GM23338 (cell line): ENCODE measurements around the gene PVALB.

ENCODE experiments used
- CTCF ChIP-seq, 2 experiments: fragments of 200-600 bp in 1 of 2; sonication (generic) in 1 of 2; conservative IDR thresholded peaks; 2 replicates each; pipeline versions ENCODE4 v1.5.1 to v1.6.1; 2016 to 2017; ENCODE audit warnings: antibody characterized with exemption in 2 of 2, low read depth in 2 of 2, mild to moderate bottlenecking in 2 of 2, moderate library complexity in 1 of 2
- EZH2 ChIP-seq: fragments of 200-600 bp; sonication (generic); IDR thresholded peaks from one replicate; pipeline ENCODE4 v1.8.0; 2017; ENCODE audit warnings: antibody characterized with exemption, mild to moderate bottlenecking, low read depth; ENCODE audit not compliant: unreplicated experiment
- EZH2phosphoT487 ChIP-seq: fragments of 200-600 bp; sonication (generic); IDR thresholded peaks from one replicate; pipeline ENCODE4 v1.8.1; 2018; ENCODE audit warnings: antibody characterized with exemption; ENCODE audit not compliant: unreplicated experiment
- JUNB ChIP-seq: IDR thresholded peaks from one replicate; pipeline ENCODE4 v1.6.1; 2016; ENCODE audit warnings: antibody characterized with exemption; ENCODE audit not compliant: unreplicated experiment
- POLR2AphosphoS5 ChIP-seq: IDR thresholded peaks from 2 replicates; pipeline ENCODE4 v1.6.1; 2016; ENCODE audit warnings: antibody characterized with exemption, low read depth
- ZNF114 ChIP-seq: fragments of 250-450 bp; sonication (Bioruptor Pico); IDR thresholded peaks from 2 replicates; pipeline ENCODE4 v1.5.0; 2020; ENCODE audit warnings: mild to moderate bottlenecking, moderate library complexity
- ZNF331 ChIP-seq: fragments of 250-450 bp; sonication (Bioruptor Pico); IDR thresholded peaks from 2 replicates; pipeline ENCODE4 v1.5.0; 2020; ENCODE audit warnings: low read depth, mild to moderate bottlenecking, moderate library complexity

GRCh38 chr22:36863979-36864378 is 47.1 kb upstream of the PVALB start:
- TF ChIP-seq CTCF (conservative IDR thresholded peaks at IDR 0.05; ENCODE audit: low read depth in 2 of 2): no peak
- no peak for TF ChIP-seq POLR2AphosphoS5
- no peak for TF ChIP-seq EZH2
- TF ChIP-seq EZH2phosphoT487: no peak
- TF ChIP-seq ZNF331 (CRISPR knock-in tag): no peak
- TF ChIP-seq ZNF114: no peak
- no peak for TF ChIP-seq JUNB
